Measurements from ENCODE around the gene PLK3.
A peak's percentile ranks its signal among the peaks of the same experiment; 100 is the strongest.
"Not testable (repeated sequence)": the region's sequence is repeated elsewhere in the genome, so short reads cannot be mapped to it uniquely, and the experiment has no call there.

The PLK3 gene

DNA sequence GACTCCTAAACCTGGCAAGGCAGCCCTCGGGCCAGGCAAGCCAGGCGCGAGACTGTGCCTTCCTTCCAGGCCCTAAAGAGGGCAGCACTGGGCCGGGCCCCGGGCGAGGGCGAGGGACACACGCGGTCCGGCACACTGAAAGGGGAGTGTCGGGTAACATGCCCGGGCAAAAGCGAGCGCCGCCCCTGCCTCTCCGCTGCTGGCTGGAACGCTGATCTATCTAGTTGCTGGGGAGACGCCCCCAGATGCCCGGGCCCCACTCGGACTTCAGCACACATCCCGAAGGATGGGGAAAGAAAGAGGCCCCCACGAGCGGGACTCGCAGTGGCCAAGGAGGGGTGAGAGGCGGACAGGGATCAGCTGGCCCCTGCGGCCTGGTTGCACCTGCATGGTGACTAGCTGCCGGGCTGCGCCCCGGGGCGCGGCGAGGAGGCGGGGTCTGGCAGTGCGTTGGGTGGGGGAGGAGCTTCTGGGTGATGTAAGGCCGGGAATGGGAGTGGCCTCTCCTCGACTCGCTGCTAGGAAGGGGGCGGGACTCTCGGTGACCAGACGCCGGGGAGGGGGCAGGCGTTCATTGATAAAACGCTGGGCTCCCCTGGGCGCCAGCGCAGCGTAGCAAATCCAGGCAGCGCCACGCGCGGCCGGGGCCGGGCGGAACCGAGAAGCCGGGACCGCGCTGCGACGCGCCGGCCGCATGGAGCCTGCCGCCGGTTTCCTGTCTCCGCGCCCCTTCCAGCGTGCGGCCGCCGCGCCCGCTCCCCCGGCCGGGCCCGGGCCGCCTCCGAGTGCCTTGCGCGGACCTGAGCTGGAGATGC is at the start of gene PLK3:
PLK3 (plus strand) TSS at position 608 of the 815 bp plus-strand sequence; CDS start at position 695, 87 bp downstream.
- peak within 1 kb of the TSS; percentile 99 to 100 for H3K27ac Mint-ChIP-seq
- peak; percentile 86 for ATAC-seq
- peaks cover 53% of the 10 kb centered on the region for H3K4me1 Mint-ChIP-seq
- no peaks in the 10 kb centered on the region for H3K9me3 Mint-ChIP-seq
- H3K4me3 Mint-ChIP-seq = peak within 1 kb of the TSS; percentile 86 to 96
- no peaks in the 10 kb centered on the region for H3K27me3 Mint-ChIP-seq
- peak; percentile 98 to 99 for DNase-seq

DNA sequence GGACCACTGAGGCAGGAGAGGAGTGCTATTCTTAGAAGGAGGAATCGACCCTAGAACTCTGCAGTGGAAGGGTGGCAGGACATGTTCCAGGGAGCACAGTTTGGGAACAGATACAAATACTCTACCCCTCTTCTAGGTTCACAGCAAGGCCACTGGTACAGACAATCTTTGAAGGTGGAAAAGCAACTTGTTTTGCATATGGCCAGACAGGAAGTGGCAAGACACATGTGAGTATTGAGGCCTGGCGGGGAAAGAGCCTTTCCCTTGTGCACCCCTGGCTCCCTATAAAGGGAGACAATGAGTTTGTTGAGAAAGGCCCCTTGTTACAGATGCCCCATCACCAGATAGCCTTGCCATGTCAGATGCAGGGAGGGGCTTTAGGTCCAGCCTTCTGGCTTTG is 42.8 kb upstream of the PLK3 start:
- no peak for DNase-seq
- Mint-ChIP-seq H3K4me1 (peaks cover 5% of the 10 kb centered on the region), H3K9me3 (no peaks in the 10 kb centered on the region), H3K27ac (no peak overlapping the region), H3K27me3 (no peaks in the 10 kb centered on the region), H3K4me3 (no peak overlapping the region)
- ATAC-seq = no peak

DNA sequence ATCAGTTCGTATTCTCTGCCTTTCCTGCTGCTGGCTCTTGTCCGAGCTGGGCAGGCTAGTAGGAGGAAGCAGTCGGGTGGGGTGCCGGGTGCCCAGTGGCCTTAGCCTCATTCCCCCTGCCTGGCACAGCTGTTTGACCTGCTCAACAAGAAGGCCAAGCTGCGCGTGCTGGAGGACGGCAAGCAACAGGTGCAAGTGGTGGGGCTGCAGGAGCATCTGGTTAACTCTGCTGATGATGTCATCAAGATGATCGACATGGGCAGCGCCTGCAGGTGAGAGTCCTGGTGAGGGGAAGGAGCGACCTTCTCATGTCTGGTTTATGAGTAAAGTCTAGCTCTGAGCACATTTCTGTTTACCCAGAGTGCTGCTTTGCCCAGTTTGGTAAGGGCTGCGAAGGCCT is 41.1 kb upstream of the PLK3 start:
- peaks cover 5% of the 10 kb centered on the region for H3K4me1 Mint-ChIP-seq
- ATAC-seq (no peak), DNase-seq (no peak)
- no peaks in the 10 kb centered on the region for H3K27me3 Mint-ChIP-seq
- H3K9me3 Mint-ChIP-seq = no peaks in the 10 kb centered on the region
- H3K4me3 Mint-ChIP-seq = no peak overlapping the region
- no peak overlapping the region for H3K27ac Mint-ChIP-seq

DNA sequence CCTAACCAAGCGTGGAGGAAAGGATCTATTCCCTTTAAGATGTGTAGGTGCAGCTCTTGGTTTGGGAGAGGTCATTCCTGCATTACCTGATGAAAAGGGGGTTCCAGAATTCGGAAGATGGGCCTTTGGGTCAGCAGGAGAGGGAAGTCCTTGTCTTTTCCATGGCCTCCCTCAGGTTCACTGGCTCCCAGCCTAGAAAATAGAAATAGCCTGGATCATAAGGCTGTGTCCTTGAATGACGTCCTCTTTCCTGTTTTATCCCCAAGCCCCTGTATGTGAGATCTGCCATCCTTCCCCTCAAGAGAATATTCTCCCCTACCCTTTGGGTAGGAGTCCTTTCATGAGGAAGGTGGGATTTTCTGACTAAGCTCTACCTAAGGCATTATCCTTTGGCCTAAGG is 39.3 kb upstream of the PLK3 start:
- H3K4me3 Mint-ChIP-seq = no peak overlapping the region

DNA sequence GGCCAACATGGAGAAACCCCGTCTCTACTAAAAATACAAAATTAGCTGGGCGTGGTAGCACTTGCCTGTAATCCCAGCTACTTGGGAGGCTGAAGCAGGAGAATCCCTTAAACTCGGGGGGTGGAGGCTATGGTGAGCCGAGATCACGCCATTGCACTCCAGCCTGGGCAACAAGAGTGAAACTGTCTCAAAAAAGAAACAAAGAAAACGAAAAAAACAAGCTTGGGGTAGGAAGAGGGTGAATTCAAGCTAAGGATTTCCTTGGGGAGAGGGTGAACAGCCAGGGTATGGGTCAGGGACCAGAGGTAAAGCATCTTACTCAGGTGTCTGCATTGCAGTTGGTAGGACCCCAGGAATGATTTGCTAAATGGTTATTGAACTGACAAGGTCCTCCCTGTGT is 33.8 kb upstream of the PLK3 start:
- H3K4me3 Mint-ChIP-seq, H3K27ac Mint-ChIP-seq, H3K4me1 Mint-ChIP-seq, H3K9me3 Mint-ChIP-seq, DNase-seq, ATAC-seq, H3K27me3 Mint-ChIP-seq: not testable (repeated sequence)

More for the DNA sequence above, 39.3 kb upstream of the PLK3 start:
- DNase-seq (no peak), ATAC-seq (no peak)
- no peak overlapping the region for H3K27ac Mint-ChIP-seq
- no peaks in the 10 kb centered on the region for H3K9me3 Mint-ChIP-seq
- peaks cover 5% of the 10 kb centered on the region for H3K4me1 Mint-ChIP-seq
- H3K27me3 Mint-ChIP-seq = no peaks in the 10 kb centered on the region

DNA sequence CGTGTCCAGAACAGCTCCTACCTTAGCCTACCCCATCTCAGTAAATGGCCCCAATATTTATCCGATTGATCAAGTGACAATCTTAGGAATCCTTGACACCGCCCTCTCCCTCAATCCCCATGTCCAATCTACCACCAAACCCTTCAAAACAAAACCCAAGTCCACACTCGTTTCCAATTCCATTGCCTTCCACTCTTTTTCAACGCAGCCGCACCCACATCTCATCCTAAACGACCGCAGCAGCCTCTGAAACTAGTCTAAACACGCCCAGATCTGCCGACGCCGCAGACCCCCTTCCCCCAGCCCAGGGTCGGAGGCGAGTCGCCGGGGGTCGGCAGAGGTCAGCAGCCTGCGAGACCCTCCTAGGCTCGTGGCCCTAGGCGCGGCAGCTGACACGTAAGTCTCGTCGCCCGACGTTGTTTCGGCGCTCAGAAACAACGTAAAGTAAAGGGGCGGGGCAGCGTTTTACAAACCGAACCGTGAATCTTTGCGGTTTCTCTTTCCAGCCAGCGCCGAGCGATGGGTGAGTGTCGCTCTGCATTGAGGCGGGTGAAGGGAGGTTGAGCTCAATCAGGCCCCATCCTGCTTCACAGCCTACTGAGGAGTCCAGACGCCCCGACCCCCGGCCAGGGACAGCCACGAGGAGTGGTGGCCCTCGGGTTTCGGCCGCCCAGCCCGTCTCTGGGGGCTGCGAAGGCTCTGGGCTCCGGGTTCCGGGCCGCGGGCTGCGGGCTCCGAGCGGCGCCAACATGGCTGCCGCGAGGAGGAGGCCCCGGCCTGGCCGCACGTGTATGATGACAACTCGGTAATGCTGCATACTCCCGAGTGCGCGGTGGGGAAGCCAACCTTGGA is 24.9 kb upstream of the PLK3 start, which contains the start of gene RPS8:
RPS8 (plus strand) TSS at position 463 of the 852 bp plus-strand sequence; CDS start at position 520, 57 bp downstream.
- Mint-ChIP-seq H3K9me3 (no peaks in the 10 kb centered on the region), H3K4me1 (peaks cover 60% of the 10 kb centered on the region), H3K4me3 (peak within 1 kb of the TSS; percentile 86 to 92), H3K27ac (peak within 1 kb of the TSS; percentile 97 to 99), H3K27me3 (no peaks in the 10 kb centered on the region)
- DNase-seq = peak; percentile 85 to 90
- peak; percentile 87 for ATAC-seq

DNA sequence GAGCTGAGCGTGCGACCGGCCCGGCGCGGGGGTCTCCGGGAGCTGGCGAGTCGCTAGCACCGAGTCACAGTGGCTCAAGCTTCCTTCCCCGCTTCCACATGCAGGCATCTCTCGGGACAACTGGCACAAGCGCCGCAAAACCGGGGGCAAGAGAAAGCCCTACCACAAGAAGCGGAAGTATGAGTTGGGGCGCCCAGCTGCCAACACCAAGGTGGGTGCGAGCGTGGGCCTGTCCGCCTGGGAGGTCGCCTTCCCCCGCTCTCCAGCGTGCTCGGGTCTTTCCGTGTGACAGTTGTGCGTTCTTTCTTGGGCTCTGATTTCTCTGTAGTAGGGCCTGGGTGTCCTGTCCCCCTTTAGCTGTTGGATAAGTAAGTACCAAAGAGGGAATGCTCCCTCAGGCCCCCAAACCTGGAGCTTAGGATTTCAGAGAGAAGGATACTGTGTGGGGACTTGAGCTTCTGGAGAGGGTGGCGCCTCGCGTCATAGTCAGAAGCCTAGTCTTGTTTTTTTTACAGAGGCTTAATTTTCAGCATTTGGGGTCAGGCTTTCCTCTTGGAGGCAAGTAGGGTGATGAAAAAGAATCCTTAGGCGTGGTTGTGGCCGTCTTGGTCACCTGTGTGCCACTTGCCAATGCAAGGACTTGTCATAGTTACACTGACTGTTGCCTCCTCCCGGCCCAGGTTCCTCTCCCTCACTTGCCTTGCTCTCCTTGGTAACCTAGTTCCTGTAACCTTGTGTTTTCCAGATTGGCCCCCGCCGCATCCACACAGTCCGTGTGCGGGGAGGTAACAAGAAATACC is 24.0 kb upstream of the PLK3 start:
- Mint-ChIP-seq H3K27ac (peak overlapping the region; percentile 97 to 99), H3K9me3 (no peaks in the 10 kb centered on the region), H3K4me1 (peaks cover 67% of the 10 kb centered on the region), H3K27me3 (no peaks in the 10 kb centered on the region), H3K4me3 (peak overlapping the region; percentile 86 to 92)
- DNase-seq = peak in 1 of 2 donors; percentile 40
- peak; percentile 46 for ATAC-seq

DNA sequence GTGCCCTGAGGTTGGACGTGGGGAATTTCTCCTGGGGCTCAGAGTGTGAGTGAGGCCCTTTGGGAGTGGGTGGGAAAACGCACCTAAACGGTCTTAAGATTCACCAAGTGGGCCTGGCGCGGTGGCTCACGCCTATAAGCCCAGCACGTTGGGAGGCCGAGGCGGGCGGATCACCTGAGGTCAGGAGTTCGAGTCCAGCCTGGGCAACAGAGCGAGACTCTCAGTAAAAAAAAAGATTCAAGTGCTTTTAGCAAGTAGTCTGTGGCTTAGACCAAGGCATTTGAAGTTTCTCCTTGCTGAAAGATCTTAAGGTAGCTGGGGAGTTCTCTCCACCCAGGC is 23.5 kb upstream of the PLK3 start:
- Mint-ChIP-seq H3K4me3 (peak overlapping the region; percentile 86 to 92), H3K4me1 (peaks cover 67% of the 10 kb centered on the region), H3K27me3 (no peaks in the 10 kb centered on the region), H3K9me3 (no peaks in the 10 kb centered on the region), H3K27ac (peak overlapping the region; percentile 97 to 99)
- ATAC-seq (no peak), DNase-seq (no peak)

DNA sequence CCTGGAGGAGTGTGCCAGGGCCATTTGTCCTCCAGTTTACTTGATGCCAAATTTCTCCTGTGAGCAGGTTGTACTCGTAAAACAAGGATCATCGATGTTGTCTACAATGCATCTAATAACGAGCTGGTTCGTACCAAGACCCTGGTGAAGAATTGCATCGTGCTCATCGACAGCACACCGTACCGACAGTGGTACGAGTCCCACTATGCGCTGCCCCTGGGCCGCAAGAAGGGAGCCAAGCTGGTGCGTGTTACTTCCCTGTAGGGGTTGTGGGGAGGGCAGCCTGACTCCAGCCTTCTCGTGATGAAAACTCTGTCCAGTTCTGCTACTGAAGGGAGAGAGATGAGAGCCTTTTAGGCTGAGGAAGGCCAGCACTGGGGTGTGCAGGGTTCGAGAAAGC is 22.6 kb upstream of the PLK3 start:
- Mint-ChIP-seq H3K9me3 (no peaks in the 10 kb centered on the region), H3K27ac (peak overlapping the region; percentile 67 to 99), H3K4me3 (peak overlapping the region; percentile 86 to 92), H3K27me3 (no peaks in the 10 kb centered on the region), H3K4me1 (peaks cover 66% of the 10 kb centered on the region)
- DNase-seq = no peak
- ATAC-seq = no peak

DNA sequence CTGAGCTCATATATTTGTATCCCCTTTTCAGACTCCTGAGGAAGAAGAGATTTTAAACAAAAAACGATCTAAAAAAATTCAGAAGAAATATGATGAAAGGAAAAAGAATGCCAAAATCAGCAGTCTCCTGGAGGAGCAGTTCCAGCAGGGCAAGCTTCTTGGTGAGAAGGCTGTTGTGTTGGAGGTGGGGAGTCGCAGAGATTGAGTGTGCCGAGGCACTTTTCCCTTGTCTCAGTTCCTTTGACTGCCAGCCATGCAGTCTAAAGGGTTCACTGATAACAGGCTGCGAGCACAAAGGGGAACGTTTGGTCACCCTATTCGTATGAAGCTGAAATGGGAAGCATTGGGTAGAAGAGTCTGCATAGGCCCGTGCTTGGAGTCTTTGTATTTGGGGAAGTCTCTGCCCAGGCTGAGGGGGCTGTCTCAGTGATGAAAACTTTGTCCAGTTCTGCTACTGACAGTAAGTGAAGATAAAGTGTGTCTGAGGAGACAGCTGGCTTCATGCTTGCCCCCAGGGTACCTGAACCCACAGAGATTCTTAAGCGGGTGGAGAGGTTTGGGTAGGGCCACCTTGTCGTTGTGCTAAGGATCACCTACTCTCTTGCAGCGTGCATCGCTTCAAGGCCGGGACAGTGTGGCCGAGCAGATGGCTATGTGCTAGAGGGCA is 22.1 kb upstream of the PLK3 start:
- DNase-seq = no peak
- no peak for ATAC-seq

DNA sequence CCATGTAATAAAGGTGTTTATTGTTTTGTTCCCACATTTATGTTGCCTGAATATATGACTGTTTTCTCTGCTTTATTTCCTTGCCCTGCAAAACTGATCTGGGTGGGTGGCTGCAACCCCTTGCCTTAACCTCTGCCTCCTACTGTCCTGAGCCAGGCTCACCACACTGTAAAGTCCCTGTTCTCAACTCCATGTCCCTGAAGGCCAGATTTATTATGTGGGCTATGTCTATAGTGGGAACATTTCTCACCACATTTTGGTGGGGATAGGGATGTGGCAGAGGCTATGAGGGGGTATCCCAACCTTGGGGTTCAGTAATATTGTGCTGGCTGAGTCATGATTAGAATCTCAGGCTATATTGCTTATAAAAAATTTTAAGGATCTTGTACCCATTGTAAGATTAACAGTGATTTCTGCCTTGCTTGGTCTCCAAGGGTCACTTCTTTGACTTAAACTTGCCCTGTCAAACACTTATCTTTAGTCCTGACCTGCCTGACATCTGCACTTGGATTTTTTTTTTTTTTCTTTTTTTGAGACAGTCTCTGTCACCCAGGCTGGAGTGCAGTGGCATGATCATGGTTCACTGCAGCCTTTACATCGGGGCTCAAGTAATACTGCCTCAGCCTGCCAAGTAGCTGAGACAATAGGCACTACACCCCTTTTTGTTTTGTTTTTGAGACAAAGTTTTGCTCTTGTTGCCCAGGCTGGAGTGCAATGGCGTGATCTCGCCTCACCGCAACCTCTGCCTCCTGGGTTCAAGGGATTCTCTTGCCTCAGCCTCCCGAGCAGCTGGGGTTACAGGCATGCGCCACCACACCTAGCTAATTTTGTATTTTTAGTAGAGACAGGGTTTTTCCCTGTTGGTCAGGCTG is 21.2 kb upstream of the PLK3 start:
- ATAC-seq (no peak), DNase-seq (no peak)
- Mint-ChIP-seq H3K27me3 (no peaks in the 10 kb centered on the region), H3K4me3 (peak overlapping the region; percentile 52 to 64), H3K27ac (peak overlapping the region in 1 of 2 donors; percentile 19), H3K4me1 (peaks cover 68% of the 10 kb centered on the region), H3K9me3 (no peaks in the 10 kb centered on the region)

More for the DNA sequence above, 22.1 kb upstream of the PLK3 start:
- Mint-ChIP-seq H3K4me1 (peaks cover 65% of the 10 kb centered on the region), H3K4me3 (peak overlapping the region; percentile 86 to 92), H3K27me3 (no peaks in the 10 kb centered on the region), H3K9me3 (no peaks in the 10 kb centered on the region), H3K27ac (peak overlapping the region; percentile 67 to 99)

DNA sequence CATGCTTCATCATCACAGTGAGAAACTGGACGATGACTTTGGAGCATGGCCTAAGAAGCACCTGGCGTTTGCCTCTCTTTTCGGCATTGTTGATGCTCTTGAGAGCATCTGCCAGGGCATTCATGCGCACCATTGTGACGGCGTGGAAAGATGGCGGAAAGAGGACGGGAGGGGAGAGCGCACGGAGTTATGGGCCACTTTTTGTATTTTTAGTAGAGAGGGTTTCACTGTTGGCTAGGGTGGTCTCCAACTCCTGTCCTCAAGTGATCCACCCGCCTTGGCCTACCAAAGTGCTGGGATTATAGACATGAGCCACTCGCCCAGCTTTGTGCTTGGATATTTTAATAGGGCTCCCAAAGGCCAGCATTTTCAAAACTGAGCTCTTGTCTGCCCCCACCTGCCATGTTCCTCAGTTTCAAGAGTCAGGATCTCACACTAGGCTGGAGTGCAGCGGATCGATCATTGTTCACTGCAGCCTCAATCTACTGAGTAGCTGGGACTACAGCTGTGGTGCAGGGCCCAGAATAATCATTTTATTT is 19.5 kb upstream of the PLK3 start:
- no peak for DNase-seq
- H3K27me3 Mint-ChIP-seq = no peaks in the 10 kb centered on the region
- no peak overlapping the region for H3K4me3 Mint-ChIP-seq
- no peak overlapping the region for H3K27ac Mint-ChIP-seq
- H3K4me1 Mint-ChIP-seq = peaks cover 71% of the 10 kb centered on the region
- H3K9me3 Mint-ChIP-seq = no peaks in the 10 kb centered on the region
- ATAC-seq = no peak

DNA sequence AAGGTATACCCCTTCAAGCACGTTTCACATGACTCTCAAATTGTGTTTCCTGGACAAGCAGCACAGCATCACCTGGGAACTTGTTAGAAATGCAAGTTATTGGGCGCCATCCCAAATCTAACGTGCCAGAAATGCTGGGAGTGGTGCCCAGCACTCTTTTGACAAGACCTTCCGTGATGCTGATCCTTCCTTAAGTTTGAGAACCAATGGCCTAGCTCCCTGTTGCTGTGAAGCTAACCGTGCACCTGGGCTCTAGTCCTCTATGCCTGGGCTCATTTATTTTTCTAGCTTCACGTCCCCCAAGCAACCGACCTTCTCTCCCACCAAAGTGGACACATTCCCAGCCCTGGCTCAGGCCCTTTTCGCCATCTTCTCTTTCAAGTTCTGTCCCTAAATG is 16.5 kb upstream of the PLK3 start:
- ATAC-seq = peak; percentile 1
- DNase-seq = no peak
- Mint-ChIP-seq H3K9me3 (no peaks in the 10 kb centered on the region), H3K4me3 (peak overlapping the region; percentile 83 to 88), H3K4me1 (peaks cover 60% of the 10 kb centered on the region), H3K27me3 (no peaks in the 10 kb centered on the region), H3K27ac (peak overlapping the region; percentile 78 to 80)

All from stimulated activated naive CD8-positive, alpha-beta T cell treated with anti-CD3 and anti-CD28 coated beads, Interleukin-15, amount 100 ng/mL, for 72 hours (primary cell).